HG03064 (cell line): ENCODE measurements around the gene CMTM7.

Experiments
- ATAC-seq: cut with Tn5 transposase; IDR thresholded peaks from one replicate; pipeline ENCODE4 v1.9.1; 2021; ENCODE audit warnings: low read depth; ENCODE audit not compliant: unreplicated experiment

Gene CMTM7

GRCh38 chr3:32391643-32392535 lies at the start of gene CMTM7:
TSS of gene CMTM7 (plus strand) at chr3:32391853. CDS start at chr3:32391907, 54 bp downstream.
- no peak for ATAC-seq

GRCh38 chr3:32347343-32348125 lies 44.1 kb upstream of the CMTM7 start:
- ATAC-seq = no peak

- no peak for ATAC-seq
Measured at GRCh38 chr3:32349184-32349583, 42.5 kb upstream of the CMTM7 start.

GRCh38 chr3:32352563-32352962 lies 39.1 kb upstream of the CMTM7 start:
- no peak for ATAC-seq

- ATAC-seq = no peak
Measured at GRCh38 chr3:32353351-32353750, 38.3 kb upstream of the CMTM7 start.

GRCh38 chr3:32354362-32354778 lies 37.3 kb upstream of the CMTM7 start:
- ATAC-seq = no peak

GRCh38 chr3:32355751-32356291 lies 35.8 kb upstream of the CMTM7 start:
- ATAC-seq = no peak

- ATAC-seq = no peak
Measured at GRCh38 chr3:32359766-32360492, 31.7 kb upstream of the CMTM7 start.

- ATAC-seq = no peak
Measured at GRCh38 chr3:32360493-32360827, 31.2 kb upstream of the CMTM7 start.

GRCh38 chr3:32366638-32367397 lies 24.8 kb upstream of the CMTM7 start:
- ATAC-seq = no peak

- ATAC-seq = no peak
Measured at GRCh38 chr3:32367442-32367841, 24.2 kb upstream of the CMTM7 start.

- no peak for ATAC-seq
Measured at GRCh38 chr3:32371461-32372212, 20.0 kb upstream of the CMTM7 start.

- ATAC-seq = no peak
Measured at GRCh38 chr3:32372213-32372490, 19.5 kb upstream of the CMTM7 start.

GRCh38 chr3:32373276-32373675 lies 18.4 kb upstream of the CMTM7 start:
- no peak for ATAC-seq

GRCh38 chr3:32373844-32374243 lies 17.8 kb upstream of the CMTM7 start:
- no peak for ATAC-seq

- ATAC-seq = no peak
Measured at GRCh38 chr3:32374788-32375595, 16.7 kb upstream of the CMTM7 start.

- ATAC-seq = no peak
Measured at GRCh38 chr3:32375596-32375930, 16.1 kb upstream of the CMTM7 start.

- ATAC-seq = no peak
Measured at GRCh38 chr3:32376115-32376514, 15.5 kb upstream of the CMTM7 start.
